NCI-H510A (cell line): ENCODE data around the gene WDR45.

Source experiments
- DNase-seq: peaks from one replicate; lab custom pipeline; 2025; lab: John Stamatoyannopoulos, UW

WDR45 gene

DNA sequence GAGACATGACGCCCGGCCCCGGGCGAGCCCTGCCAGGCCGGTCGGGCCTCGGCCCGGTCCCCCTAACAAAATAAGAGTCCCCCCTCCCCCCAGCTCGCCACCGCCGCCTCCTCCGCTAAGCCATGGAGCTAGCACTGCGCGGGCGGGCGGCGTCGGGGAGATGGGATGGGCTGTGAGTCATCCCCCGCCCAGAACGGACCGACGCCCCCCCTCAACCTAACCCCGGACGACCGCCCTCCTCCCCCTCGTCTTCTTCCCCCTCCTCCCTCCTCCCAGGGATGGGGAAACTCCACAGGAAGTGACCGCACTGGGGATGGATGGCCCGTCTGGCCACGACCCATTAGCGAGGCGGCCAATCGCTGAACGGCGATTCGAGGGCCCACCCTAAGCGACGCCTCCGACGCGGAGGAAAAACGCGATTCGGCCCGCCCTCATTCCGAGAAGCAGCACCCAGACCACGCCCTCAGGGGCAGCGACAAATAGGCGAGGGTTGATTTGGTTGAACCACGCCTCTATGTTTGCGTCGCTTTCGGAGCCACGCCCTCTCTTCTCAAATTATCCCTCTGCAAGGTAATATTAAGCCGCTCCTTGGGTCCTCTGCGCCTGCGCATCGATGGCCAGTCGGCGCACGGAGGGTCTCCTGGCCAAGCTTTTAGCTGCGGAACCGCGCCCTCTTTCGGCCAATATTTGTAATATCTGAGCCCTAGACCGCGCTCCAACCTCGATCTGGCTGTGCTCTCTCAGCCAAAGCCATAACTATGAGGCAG is 36.3 kb downstream of the WDR45 start, which contains the start of gene TFE3:
Gene TFE3, minus strand, starts transcription at position 138 of the 767 bp plus-strand sequence. Its CDS starts 131 bp downstream, at position 7.
- peak; percentile 96 for DNase-seq

DNA sequence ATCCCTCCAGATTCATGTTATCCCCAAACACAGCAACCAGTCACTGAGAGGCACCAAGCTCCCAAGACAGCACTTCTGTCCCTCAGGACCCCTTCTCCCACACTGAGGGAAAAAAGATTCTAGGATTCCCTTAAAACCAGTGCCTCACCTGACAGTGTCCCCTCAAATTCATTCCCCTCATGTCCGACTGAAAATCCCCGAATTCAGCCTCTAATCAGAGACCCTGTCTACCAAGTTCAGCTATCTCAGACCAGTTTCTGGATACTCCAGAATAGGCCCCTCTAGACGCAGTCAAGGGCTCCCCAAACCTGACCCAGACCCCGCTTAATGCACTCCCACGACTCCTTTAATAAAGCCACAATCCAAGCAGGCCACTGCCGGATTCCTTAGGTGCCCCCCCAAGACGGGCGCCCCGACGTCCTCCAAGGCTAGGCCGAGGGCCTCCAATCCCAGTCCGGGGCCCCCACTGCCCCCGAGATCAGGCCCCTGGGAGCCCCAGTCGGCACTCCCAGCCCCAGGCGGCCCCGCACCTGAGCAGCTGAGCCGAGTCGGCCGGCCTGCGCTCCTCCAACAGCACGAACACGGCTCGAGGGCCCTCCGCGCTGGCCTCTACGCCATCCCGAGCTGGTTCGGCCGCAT is 37.0 kb downstream of the WDR45 start:
- DNase-seq, result no peak

DNA sequence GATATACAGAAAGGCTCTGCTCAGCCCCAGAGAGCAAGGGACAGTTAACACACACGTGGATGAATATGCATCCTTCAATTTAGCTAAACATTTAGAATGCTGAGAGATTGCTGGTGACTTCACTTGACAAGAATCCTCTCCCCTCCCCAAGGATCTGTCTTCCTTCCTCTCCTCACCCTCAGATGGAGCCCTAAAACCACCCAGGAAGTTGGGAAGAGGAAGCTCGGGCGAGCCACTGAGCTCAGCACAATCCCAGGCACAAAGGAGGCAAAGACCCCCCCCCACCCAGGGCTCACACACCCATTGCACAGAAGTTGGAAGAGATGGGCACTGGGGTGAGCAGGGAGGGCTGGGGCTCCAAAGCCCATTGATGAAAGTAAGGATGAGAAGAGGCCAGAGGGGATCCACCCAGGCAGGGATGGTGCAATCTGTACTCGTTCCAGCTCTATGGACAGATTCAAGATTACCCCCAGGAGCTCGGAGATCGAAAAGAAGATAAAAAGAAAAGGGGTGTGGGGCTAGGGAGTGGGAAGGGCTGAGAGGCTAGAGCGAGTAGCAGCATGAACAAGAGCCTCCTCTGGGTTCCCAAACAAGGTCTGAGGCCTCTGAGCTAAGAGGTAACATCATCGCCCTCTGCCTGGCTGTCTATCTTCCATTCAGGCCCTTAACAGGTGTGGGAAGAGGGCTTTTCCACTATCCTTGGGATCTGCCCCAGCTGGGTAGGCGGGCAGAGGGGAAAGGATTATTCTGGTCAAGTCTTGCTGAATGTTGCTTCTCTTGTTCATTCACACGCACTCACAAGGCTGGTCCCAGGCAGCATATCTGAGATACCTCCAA is 37.7 kb downstream of the WDR45 start:
- DNase-seq, result no peak

DNA sequence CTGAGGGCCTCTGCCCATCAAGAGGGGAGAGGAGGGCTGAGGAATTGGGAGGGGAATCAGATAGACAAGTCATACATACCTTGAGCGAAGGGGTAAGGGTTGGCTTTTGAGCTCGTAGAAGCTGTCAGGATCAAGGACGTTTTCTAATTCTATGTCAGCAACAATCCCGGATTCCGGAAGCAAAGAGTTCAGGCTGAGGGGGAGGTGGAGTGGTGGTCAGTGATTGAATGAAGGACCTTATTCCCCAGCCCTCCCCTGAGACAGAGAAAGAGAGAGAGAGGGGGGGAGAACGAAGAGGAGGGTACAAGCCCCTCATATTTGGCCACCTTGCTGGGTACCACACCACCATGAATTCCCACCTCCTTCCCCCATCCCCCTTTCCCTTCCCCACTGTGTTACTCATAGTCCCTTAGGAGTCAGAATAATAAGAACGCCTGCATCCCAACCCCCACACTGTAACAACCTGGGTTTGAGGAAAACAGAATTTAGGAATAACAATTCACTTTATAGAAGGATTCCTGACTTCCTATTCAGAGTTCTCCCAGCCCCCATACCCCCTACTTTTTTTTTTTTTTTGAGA is 39.2 kb downstream of the WDR45 start:
- no peak for DNase-seq

DNA sequence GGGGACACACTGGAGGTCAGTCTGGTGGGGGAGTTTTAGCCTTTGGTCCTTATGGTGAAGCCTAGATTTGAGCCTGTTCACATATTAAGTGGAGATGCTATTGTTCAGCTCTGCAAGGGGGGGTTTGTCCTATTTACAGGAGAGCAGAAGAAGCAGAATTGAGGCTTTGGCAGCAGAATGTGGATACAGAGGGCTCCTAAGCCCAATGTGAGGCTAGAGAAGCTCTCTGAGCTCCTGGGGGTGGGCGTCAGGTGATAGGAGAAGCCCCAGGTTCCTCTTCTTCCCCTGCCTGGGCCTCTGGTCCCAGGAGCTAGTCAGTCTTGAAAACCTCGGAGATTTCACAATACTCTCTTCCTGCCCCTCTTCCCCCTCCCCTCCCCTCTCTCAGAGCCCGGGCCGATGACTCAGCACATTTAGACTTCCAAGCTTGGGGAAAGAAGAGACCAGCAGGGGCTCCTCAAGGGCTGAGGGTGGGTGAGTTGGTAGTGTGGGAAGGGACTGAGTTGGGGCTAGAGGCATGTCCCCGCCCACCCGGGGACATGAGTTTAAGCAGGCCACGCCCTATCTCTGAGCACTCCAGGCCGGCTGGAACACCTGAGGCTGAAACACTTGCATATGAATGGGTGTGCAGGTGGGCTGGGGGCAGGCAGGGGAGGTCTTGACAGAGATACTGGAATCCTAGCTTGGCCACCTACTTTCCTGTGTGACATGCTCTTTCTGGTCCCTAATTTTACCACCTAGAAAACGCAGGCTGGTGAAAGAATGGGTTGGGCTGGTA is 39.9 kb downstream of the WDR45 start:
- peak; percentile 74 for DNase-seq

DNA sequence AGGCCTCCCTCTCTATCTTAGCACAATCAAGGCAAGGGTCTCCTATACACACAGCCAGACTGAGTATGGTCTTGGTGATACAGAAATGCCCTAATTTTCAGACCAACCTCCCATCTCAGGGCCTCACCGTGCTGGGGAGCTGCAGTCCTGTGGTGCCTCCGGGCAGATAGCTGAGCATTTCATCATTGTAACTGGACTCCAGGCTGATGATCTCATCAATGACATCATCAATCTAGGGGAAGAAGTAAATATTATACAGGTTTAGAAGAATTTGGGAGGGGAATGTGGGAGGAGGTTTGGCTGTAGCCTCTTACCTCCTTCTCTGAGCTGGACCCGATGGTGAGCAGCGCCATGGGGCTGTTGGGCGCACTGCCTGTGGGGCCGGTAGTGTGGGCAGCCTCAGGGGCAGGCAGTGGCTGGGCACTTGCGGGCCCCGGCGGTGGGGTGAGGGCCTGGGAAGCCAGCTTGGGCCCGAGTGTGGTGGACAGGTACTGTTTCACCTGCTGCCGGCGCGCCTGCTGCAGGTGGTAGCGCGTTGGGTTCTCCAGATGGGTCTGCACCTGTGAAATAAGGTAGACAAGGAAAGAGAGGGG is 41.7 kb downstream of the WDR45 start:
- no peak for DNase-seq

GRCh38 chrX:49030283-49030682 is 49.4 kb downstream of the WDR45 start:
- DNase-seq, result no peak

GRCh38 chrX:49029876-49030275 is 49.8 kb downstream of the WDR45 start:
- DNase-seq, result no peak
